GM12878 (cell line): Measurements from ENCODE around the gene RPUSD3. TPM values are rescaled to one million over a fixed set of nuclear protein-coding genes. Genes with fewer than 3 reads are reported as not detected.
"Not testable (repeated sequence)": the region's sequence is repeated elsewhere in the genome, so short reads cannot be mapped to it uniquely, and the experiment has no call there.

Experiments used
- ATAC-seq: fragments of 200-7000 bp; cut with Tn5 transposase; 3 replicates; pipeline ENCODE4 v1.9.1; 2020; ENCODE audit warnings: mild to moderate bottlenecking, moderate library complexity
- BruUV-seq: library from RNA; stranded (reverse); fragments of 400-500 nt; replicated peaks from 2 replicates; lab custom pipeline; 2021; lab: Mats Ljungman, UMichigan
- CTCF ChIA-PET: fragments of 300-600 bp; sonication (Branson Sonifier 250); formaldehyde crosslinking; extraction: SDS; loops from one replicate; lab custom pipeline; 2021; ENCODE audit warnings: inconsistent platforms; lab: Yijun Ruan, JAX
- POLR2A ChIA-PET: fragments of 350-600 bp; formaldehyde crosslinking; extraction: SDS; loops from one replicate; lab custom pipeline; 2021; ENCODE audit warnings: inconsistent platforms; lab: Charles Lee
- RAD21 ChIA-PET: fragments of 300-600 bp; sonication (Branson Sonifier 250); formaldehyde crosslinking; loops from one replicate; lab custom pipeline; 2023; ENCODE audit warnings: antibody characterized with exemption; ENCODE audit not compliant: unreplicated experiment; lab: Charles Lee
- SMC1A ChIA-PET: fragments of 300-600 bp; sonication (Branson Sonifier 250); formaldehyde crosslinking; loops from one replicate; lab custom pipeline; 2023; ENCODE audit not compliant: unreplicated experiment, uncharacterized antibody; lab: Charles Lee
- DNase-seq: peaks from one replicate; pipeline ENCODE4 v3.0.0-alpha.2; 2011; ENCODE audit warnings: low read depth, low spot score
- FAIRE-seq: peaks from 3 replicates; lab custom pipeline; 2011; peaks lifted over from hg19 to GRCh38; lab: Jason Lieb, UNC
- H2AFZ ChIP-seq: 2 replicates; pipeline ENCODE4 v1.6.0; 2011; ENCODE audit warnings: low read depth, low read length, control low read depth; ENCODE audit not compliant: control insufficient read depth
- H3K27ac ChIP-seq: 2 replicates; pipeline ENCODE4 v1.5.1; 2011; ENCODE audit warnings: control low read depth; ENCODE audit not compliant: control insufficient read depth, insufficient read depth
- H3K27me3 ChIP-seq, 2 experiments: replicated peaks in 1 of 2; 2 replicates each; pipeline versions ENCODE4 v1.6.0 to v1.6.1; 2011; ENCODE audit warnings: low read length in 1 of 2; ENCODE audit not compliant: control insufficient read depth in 2 of 2, insufficient read depth in 2 of 2
- H3K36me3 ChIP-seq, 2 experiments: 2 replicates each; pipeline ENCODE4 v1.5.1; 2011; ENCODE audit warnings: low read length in 1 of 2; ENCODE audit not compliant: control insufficient read depth in 2 of 2, insufficient read depth in 2 of 2
- H3K4me1 ChIP-seq: 2 replicates; pipeline ENCODE4 v1.6.1; 2011; ENCODE audit warnings: mild to moderate bottlenecking, low read length, moderate library complexity, mixed read lengths; ENCODE audit not compliant: control insufficient read depth, insufficient read depth
- H3K4me2 ChIP-seq: 2 replicates; pipeline ENCODE4 v1.6.0; 2011; ENCODE audit warnings: control low read depth; ENCODE audit not compliant: control insufficient read depth, insufficient read depth
- H3K4me3 ChIP-seq: fragments of 200-600 bp; sonication (generic); 2 replicates; pipeline ENCODE4 v1.5.1; 2016
- H3K79me2 ChIP-seq: 2 replicates; pipeline ENCODE4 v1.6.0; 2011; ENCODE audit warnings: low read length; ENCODE audit not compliant: control insufficient read depth, insufficient read depth
- H3K9ac ChIP-seq: 2 replicates; pipeline ENCODE4 v1.8.0; 2011; ENCODE audit warnings: low read length, control low read depth, mixed read lengths; ENCODE audit not compliant: control insufficient read depth, insufficient read depth
- H3K9me3 ChIP-seq: replicated peaks from 3 replicates; pipeline ENCODE4 v1.5.1; 2011; ENCODE audit warnings: mild to moderate bottlenecking, low read length; ENCODE audit not compliant: control insufficient read depth, insufficient read depth
- H4K20me1 ChIP-seq: 2 replicates; pipeline ENCODE4 v1.6.0; 2011; ENCODE audit not compliant: control insufficient read depth, insufficient read depth
- CEBPZ ChIP-seq: fragments of 150-350 bp; IDR thresholded peaks from 2 replicates; pipeline ENCODE4 v1.6.1; 2016; ENCODE audit warnings: low read depth, low read length
- GATAD2B ChIP-seq: fragments of 450-650 bp; conservative IDR thresholded peaks from 2 replicates; pipeline ENCODE4 v1.6.1; 2017; ENCODE audit warnings: low read depth, mild to moderate bottlenecking, moderate library complexity
- HSF1 ChIP-seq: fragments of 150-350 bp; IDR thresholded peaks from 2 replicates; pipeline ENCODE4 v1.6.1; 2014; ENCODE audit warnings: mild to moderate bottlenecking, low read depth, low read length
- MEF2B ChIP-seq: fragments of 450-650 bp; IDR thresholded peaks from 2 replicates; pipeline ENCODE4 v1.6.1; 2018; ENCODE audit warnings: mild to moderate bottlenecking, moderate library complexity; ENCODE audit not compliant: partially characterized antibody, poor library complexity, severe bottlenecking
- NFYB ChIP-seq: IDR thresholded peaks from 2 replicates; pipeline ENCODE4 v1.6.1; 2011; ENCODE audit warnings: low read depth, mild to moderate bottlenecking, low read length, improper control_type of control experiment, moderate library complexity; ENCODE audit not compliant: insufficient read depth
- REST ChIP-seq: IDR thresholded peaks from 2 replicates; pipeline ENCODE4 v1.6.1; 2012; ENCODE audit warnings: mild to moderate bottlenecking, low read depth, low read length
- SREBF1 ChIP-seq: IDR thresholded peaks from 2 replicates; pipeline ENCODE4 v1.6.1; 2012; ENCODE audit warnings: mild to moderate bottlenecking, low read length
- WGBS: methylation state at CpG from one replicate; pipeline ENCODE4 v1.1.6; 2016; ENCODE audit warnings: low lambda C conversion rate; ENCODE audit not compliant: insufficient replicate concordance, insufficient coverage; ENCODE audit errors: missing lambda C conversion rate; 5-methylcytosine and 5-hydroxymethylcytosine counted together
- in situ Hi-C: fragments of 300-500 bp; cut with MboI; formaldehyde crosslinking; loops from 9 replicates; pipeline ENCODE4 v1.14.3; 2018; ENCODE audit warnings: mixed read lengths
- intact Hi-C: fragments of 100-400 bp; cut with micrococcal nuclease; formaldehyde crosslinking; loops from one replicate; pipeline ENCODE4 v1.14.2; 2022; ENCODE audit not compliant: unreplicated experiment
- polyA plus RNA-seq, 11 experiments: library from polyadenylated mRNA; depleted of rRNA in 4 of 11; unstranded in 6 of 11; stranded (reverse) in 5 of 11; fragments of >200 nt; fragmentation: Nextera tagmentation in 4 of 11; fragmentation: Illumina TruSeq in 1 of 11; extraction: Ambion mirVana in 4 of 11; extraction: Trizol in 1 of 11; gene quantifications; 1 replicate in 1 of 11; 2 replicates in 10 of 11; pipeline versions ENCODE4 v1.2.1 to v1.2.3, GENCODE V29; 2011 to 2016; ENCODE audit warnings: inconsistent platforms in 2 of 11, missing spikeins in 2 of 11, low read depth in 1 of 11
- total RNA-seq, 4 experiments: library from RNA; depleted of rRNA in 3 of 4; stranded (reverse); fragments of >200 nt in 3 of 4; fragmentation: Illumina TruSeq in 1 of 4; extraction: Trizol in 1 of 4; gene quantifications; 2 replicates each; pipeline versions ENCODE4 v1.2.1 to v1.2.3, GENCODE V29; 2013 to 2021

RPUSD3 gene
- total and polyA plus RNA-seq, 10 of the 15 experiments (the other 5 are each of a cell fraction or from before 2014, with no cell fraction given), result 6.4 to 72.9 (median 41.8) TPM

GRCh38 chr3:9876255-9876654 lies 32.4 kb upstream of the RPUSD3 start:
- in situ Hi-C loops, DNase-seq, FAIRE-seq, H3K4me1 ChIP-seq, H3K9me3 ChIP-seq, RAD21 ChIA-PET, H3K27me3 ChIP-seq, H3K9ac ChIP-seq, H3K4me2 ChIP-seq, H3K79me2 ChIP-seq, ATAC-seq, H3K27ac ChIP-seq, SMC1A ChIA-PET, H3K4me3 ChIP-seq, BruUV-seq, intact Hi-C loops, H2AFZ ChIP-seq, H4K20me1 ChIP-seq, H3K36me3 ChIP-seq: not testable (repeated sequence)
- ChIA-PET POLR2A (interaction anchor here (0.5 to 1.8 kb wide), 3 partner anchors 14 to 153 kb away, joined by 3 to 4 read pairs (median 3); partner anchors contain the start of gene JAGN1), CTCF (interaction anchor here (0.6 kb wide), 1 partner anchor 54 kb away, joined by 3 read pairs; no protein-coding TSS in a partner anchor)
- WGBS, result 36% methylated on average over 4 of the region's 4 CpGs

GRCh38 chr3:9875448-9875847 lies 31.6 kb upstream of the RPUSD3 start:
- Histone ChIP-seq H4K20me1 (no peaks in the 10 kb centered on the region), H3K27ac (no peak overlapping the region), H3K79me2 (no peaks in the 10 kb centered on the region), H3K4me1 (peaks cover 5% of the 10 kb centered on the region), H3K36me3 (no peaks in the 10 kb centered on the region), H3K4me2 (no peak overlapping the region), H2AFZ (no peak overlapping the region), H3K4me3 (no peak overlapping the region), H3K27me3 (no peaks in the 10 kb centered on the region), H3K9ac (no peak overlapping the region), H3K9me3 (no peaks in the 10 kb centered on the region)
- FAIRE-seq (no peak), ATAC-seq (no peak), DNase-seq (no peak)
- ChIA-PET POLR2A (interaction anchor here (1.8 kb wide), 1 partner anchor 15 kb away, joined by 4 read pairs; the partner anchor contains the start of gene JAGN1), CTCF (interaction anchor here (1.1 kb wide), 1 partner anchor 56 kb away, joined by 3 read pairs; no protein-coding TSS in a partner anchor), SMC1A (no interaction called here), RAD21 (no interaction called here)
- no TSS peak for BruUV-seq
- in situ Hi-C loops, result no loop called here
- intact Hi-C loops, result no loop called here
- TF ChIP-seq REST (no peak), CEBPZ (no peak), NFYB (no peak), HSF1 (no peak), SREBF1 (no peak), MEF2B (no peak), GATAD2B (no peak)
